GM19035 (cell line): Measurements from ENCODE around the gene NSF.
"Not testable (repeated sequence)": the region's sequence is repeated elsewhere in the genome, so short reads cannot be mapped to it uniquely, and the experiment has no call there.

Experiments
- ATAC-seq: cut with Tn5 transposase; IDR thresholded peaks from one replicate; pipeline ENCODE4 v1.9.1; 2021; ENCODE audit not compliant: unreplicated experiment

The NSF gene

DNA sequence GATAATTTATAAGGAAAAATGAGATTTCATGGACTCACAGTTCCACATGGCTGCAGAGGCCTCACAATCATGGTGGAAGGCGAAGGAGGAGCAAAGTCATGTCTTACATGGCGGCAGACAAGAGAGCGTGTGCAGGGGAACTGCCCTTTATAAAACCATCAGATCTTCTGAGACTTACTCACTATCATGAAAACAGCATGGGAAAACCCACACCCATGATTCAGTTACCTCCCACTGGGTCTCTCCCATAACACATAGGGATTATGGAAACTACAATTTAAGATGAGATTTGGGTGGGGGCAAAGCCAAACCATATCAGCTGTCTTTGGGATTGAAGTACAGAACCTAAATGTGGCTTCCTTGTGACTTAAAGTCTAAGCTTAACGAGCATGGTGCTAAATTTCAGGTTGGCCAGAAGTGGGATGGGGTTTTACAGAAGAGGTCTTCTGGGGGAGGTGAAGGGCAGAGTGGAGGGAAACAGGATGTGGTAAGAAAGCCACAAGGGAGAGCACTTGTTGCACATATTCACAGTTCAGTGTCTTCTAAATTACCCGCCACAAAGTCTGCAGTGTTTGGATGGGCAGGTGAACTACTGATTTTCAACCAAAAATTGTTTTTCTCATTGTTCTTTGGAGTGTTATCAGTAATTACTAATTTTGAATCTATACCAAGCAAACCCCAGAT is 38.4 kb downstream of the NSF start:
- ATAC-seq = peak; percentile 63

DNA sequence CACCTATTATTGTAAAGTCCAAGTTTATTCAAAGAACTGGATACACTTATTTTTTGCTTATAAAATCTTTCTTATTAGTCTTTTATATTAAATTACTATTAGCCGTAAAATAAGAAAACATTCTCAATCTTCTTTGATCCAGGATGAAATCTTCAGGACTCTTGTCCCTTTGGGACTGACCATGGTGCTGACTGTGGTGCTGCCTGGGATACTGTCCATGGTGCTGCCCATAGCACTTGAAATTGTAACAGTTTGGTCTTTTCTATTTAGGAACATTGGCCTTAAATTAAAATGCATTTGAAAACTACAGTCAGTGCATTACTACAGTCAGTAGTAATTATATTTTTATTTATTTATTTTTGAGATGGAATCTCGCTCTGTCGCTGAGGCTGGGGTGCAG is 41.7 kb downstream of the NSF start:
- ATAC-seq = not testable (repeated sequence)

DNA sequence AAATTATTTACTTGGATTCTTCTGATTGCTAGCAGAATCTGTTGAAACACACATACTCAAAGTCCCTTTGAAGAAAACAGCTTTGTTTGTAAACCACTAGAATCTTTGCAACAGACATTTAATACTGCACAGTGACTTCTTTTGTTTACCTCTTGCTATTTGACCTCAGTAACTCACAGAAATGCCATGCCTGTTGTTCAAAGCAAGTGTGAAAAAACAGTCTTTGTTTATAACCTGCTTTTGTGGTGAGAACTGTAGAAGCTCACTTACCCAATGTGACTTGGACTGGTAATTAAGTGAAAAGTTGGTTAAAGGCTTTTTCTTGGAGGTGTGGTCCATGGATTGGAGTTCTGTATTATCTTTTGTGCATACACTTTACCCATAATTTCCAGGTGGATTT is 44.4 kb downstream of the NSF start:
- not testable (repeated sequence) for ATAC-seq

DNA sequence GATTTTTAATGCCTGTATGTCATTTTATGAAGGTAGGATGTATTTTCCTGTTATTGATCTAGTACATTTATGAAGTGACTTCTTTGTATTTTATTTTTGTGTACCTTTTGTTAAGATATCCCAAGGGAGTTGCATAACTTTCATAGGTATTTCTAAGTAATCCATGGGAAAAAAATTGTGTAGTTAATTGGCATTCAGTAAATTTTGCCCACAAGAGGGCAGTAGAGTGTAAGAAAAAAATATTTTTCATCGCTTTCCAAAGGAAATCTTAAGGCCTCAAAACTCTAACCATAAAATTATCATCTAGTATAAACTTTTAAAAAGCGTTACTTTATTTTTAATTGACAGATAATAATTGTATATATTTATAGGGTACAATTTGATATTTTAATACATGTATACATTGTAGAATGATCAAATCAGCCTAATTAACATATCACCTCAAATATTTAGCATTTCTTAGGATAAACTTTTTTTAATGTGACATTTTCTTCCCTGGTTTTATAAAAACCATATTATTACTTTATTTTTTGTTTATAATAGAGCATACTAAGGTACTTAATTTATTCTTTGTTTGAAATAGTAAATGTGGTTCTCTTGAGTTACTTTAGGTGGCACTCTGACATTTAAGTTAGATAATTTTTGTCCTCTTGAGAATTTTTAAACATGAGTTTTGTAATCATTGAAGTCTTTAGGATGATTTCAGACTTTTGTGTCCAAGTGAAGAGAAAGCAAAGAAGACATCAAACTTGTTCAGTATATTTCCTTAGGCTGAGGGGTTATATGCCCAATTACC is 51.6 kb downstream of the NSF start:
- not testable (repeated sequence) for ATAC-seq

DNA sequence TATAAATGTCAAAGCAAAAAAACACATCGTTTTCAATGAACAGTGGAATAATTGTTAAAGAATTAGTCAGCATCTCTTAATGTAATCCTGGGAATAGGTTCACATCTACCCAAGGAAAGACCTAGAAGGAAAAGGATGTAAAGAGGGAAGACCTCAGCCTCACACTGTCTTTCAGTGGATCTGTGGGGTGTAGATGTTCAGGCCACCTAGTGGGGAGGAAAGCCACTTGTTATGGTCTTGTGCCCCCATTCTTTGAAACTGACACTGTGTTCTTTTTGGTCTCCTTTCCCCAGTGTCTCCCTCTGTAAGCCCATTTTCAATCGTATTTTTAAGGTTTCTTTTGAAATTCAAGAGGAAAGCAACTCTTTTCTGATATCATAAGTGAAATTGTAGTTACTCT is 56.8 kb downstream of the NSF start:
- ATAC-seq = not testable (repeated sequence)

DNA sequence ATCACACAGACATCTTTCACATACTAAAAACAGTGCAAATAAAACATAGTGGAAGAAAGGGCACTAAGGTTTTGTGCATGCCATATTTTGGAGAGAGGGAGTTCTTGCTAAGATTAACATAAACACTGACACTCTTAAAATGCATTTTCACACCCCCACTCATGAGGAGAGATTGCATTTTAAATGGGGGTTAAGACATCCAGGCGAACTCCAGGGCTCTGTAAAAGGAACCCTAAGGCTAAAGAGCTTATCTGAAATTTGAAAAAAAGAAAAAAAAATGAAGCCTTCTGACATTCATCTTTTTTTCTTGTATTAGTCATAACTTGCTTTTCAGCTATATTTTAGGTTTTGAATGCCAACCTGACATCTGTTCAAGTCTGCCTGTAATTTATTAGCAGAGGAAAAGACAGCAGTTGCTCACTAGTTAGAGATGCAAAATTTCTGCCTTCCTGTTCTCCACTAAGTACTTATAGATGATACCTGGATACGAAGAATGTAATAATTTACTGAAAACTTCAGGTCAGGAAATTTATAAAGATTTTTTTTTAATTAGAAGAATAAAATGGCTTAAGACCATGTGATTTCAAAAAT is 57.3 kb downstream of the NSF start:
- not testable (repeated sequence) for ATAC-seq

DNA sequence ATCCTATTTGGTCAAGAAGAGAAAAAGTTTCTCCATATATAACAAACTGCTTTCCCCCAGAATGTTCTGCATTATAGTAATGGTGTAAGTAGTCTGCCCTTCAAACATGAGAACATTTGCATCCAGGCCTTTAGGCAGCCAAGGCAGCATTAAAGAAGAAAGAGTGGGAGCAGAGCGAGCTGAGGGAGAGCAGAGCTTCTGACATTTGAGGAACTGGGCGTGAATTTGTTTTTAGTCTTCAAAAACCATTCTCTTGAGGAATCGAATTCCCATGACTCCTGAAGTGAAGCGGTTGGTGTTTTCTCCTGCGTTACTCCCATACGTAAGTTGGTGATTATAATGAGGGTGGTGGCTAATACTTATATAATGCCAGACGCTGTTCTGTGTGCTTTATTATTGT is 58.8 kb downstream of the NSF start:
- ATAC-seq = not testable (repeated sequence)

DNA sequence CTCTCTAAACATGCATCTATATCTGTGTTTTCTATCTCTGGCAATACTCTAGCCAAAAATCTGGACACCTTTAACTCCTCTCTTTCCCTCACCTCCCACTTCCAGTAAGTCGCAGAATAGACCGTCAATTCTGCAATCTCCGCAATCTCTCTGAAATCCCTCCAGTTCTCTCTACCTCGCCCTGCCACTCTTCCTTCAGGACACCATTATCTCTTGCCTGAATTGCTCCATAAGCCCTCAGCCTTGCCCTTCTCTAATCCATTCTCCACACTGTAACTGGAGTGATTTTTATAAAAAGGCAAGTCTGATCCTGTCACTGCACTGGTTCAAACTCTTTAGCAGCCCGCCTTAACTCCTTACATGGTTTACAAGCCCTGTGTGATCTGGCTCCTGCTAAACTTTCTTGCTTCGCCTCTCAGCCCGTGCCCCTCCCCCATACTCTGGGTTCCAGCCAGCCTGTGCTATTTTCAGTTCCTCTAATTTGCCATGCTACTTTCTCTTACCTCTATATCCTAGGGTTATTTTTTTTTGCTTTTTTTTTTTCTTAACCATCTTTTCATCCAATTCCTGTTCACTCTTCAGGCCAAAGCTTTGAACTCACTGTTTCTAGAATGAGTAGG is 61.7 kb downstream of the NSF start:
- ATAC-seq = not testable (repeated sequence)

DNA sequence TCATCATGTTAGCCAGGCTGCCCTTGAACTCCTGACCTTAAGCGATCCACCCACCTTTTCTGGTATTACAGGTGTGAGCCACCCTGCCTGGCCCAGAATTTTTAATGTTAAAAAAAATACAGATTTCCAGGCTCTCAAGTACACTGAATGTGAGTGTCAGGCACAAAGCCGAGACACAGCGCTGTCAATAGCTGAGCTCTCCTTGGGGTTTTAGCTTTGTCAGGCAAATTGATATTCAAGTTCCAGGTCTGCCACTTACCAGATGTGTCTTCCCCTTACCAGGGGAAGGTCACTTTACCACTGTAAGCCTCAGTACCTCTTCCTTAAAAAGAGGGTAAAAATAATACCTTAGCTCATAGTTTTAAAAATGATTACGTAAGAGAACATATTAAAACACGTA is 67.8 kb downstream of the NSF start:
- ATAC-seq = not testable (repeated sequence)

DNA sequence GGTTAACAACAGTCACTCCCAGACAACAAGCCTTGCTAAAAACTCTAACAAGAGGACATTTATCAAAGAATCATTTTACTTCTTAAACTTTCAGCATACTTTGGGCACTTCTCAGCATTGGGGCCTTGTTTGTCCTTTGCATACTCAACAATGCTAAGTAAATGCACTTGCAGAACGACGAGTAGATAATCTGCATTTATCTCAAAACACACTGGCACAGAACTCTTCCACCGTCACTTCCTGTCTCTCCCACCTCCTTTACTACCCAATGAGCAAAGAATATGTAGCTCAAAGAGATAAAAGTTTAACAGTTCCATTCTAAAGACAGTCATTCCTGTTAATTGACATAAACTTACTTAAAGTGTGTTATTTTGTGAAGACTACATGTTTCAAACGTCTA is 69.2 kb downstream of the NSF start:
- not testable (repeated sequence) for ATAC-seq

DNA sequence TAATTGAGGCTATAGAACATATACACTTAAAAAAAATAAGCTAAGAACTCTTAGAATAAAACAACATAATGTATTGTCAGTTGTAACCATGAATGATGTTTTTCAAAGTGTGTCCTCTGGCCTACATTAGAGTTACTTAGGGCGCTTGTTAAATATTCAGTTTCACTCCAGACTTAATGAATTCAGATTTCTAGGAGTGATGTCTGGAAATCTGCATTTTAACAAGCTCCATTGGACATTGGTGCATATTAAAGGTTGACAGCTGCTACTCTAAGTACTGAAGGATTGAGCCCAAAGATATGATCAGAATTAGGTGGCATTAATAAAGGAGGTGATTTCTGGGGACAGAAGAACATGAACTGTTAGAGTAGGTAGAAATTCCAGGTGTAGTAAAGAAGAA is 72.7 kb downstream of the NSF start:
- not testable (repeated sequence) for ATAC-seq

DNA sequence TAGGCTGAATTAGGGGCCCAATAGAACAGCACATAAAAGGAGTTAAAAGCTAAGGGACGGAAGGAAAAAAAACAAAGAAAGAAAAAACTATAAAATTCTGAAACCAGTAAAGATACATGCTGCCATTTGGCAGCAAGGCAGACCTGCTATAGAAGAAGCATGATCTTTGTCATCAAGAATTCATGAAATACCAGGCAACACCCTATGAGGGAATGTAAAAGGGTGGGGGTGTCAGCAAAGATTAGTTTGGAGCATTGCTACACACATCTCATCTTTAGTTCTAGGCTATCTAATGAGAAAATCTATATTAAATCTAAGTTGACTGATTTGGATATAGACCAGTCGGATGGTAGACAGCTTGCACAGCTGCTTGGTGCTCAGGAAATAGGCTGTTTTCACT is 73.1 kb downstream of the NSF start:
- ATAC-seq = not testable (repeated sequence)

DNA sequence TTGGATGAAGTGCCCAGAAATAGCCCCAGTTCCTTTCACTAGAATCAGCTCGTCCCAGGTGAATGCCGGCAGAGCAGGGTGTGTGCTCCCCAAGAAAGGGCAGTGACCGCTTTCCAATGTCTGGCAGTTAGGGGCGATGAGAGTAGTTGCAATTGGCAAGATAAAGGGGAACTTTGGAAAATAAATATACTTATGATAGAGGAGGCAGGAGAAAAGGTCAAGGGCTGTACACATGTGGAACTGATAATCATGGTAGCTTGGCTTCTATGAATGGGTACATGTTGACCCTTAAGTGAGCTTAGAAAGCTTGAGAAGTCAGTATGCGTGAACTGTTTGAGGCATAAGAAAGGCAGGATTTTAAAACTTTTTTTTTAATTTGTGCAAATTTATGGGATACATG is 75.5 kb downstream of the NSF start:
- not testable (repeated sequence) for ATAC-seq

DNA sequence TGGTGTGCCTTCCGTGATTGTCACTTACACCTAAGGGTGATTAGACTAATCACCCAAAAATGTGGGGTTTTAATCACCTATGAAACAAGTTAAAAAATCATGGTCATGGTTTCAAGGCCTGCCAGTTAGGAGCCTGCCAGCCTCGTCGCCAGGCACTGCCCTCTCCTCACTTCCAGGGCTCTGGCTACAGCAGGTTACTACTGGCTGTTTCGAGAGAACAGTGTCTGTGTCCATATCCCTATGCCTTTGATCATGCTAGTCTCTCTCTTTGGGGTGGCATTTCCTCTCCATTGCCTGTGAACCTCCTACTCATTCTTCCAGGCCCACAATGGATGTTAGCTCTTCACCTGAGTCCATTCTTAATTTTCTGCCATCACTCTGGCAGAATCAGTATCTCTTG is 80.3 kb downstream of the NSF start:
- ATAC-seq = not testable (repeated sequence)

DNA sequence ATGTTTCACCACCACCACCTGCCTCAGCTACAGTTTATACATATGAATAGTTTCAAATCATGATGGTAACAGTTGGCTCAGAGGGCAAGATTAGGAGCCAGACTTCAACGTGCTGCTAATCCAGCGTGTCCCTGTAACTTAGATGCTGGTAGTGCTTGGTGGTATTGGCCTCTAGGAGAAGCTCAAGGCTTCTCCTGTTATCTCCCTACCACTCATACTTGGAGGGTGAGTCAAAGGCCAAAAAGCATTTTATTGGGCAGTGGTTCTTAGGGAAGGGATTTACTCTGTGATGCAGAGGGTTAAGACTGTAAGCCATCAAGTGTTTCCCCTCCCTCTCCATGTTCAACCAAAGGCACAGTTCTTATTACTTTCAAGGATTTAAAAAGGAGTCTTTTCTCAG is 82.3 kb downstream of the NSF start:
- not testable (repeated sequence) for ATAC-seq

DNA sequence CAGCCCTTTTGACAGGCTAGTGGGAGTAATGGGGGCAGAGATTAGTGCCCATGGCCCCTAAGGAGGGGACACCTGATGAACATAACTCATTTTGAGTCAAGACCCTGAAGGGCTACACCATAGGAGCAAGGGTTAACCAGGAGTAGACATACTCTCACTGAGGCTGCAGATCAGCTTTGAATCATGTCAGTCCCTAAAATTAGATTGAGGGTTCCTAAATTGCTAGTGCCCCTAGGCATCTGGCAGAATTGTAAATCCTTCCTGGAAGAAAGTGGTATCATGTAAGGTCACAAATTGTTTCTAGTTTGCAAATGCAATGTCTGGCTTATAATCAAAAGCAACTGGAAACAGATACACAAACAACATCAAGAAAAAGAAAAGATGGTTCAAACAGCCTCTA is 87.3 kb downstream of the NSF start:
- ATAC-seq = not testable (repeated sequence)

DNA sequence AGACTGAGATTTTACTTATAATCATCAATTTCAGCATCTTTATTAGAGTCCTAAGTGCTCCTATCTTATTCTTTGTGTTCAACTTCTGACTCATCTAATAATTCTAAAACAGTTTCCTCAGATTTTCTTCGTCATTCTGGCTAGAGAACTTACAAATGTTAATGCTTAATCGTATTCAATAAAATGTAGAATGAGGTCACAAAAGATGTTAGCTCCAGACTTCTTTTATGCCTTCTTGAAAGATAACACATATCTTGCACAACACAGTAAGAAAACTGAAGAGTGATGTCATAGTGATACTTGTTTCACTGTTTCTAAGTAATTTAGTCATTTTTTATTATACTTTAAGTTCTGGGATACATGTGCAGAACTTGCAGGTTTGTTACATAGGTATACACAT is 93.2 kb downstream of the NSF start:
- ATAC-seq = not testable (repeated sequence)

DNA sequence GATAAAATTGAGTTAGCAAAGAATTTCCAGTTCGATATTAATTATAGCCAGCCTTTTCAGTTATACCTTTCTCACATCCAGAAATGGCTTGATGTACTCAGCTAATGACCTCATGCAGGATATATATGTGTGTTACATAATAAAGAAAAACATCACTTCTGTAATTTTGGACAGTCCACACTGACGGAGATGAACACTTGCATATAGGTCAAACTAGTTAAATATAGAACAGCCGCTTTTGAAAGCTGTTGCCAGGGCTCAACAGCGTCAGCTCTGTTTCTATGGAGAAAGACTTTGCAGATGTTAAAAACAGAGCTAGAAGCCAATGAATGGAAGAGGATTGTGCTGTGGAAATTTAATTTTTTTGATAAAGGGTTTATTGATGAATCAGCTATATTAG is 94.8 kb downstream of the NSF start:
- not testable (repeated sequence) for ATAC-seq

DNA sequence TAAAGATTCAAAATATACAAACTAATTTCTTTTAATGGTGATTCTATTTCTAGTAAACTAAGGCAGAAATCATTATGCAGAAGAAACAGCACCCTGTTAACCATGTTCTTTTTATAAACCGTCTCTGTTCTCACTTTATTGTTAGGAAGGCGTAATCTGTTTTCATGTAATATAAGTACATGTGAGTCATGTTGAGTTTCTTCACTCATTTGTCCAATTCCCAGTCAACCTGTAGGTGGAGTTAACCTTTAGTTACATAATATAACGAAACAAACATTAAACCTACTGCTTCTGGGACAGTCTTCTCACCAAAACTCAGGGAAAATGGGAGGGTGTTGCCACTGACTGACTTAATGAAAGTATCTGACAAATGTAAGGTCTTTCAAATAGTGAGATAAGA is 101.7 kb downstream of the NSF start:
- not testable (repeated sequence) for ATAC-seq

DNA sequence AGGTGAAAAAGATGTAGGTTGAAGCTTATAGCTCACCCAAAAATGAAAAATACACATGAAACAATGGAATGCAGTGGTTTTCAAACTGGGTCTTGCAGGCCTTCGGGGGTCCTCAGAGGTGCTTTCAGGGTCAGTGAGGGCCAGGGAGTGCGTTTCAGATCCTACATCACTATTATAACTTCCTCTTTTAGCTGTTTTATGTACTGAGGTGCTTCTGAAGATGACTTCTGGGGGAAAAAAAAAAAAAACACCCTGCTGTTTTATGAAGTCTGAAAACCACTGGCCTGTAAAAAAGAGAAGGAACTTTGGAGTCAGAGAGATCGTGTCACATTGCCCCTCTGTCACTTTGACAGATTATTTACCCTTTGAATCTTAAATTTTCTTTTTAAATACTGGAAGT is 102.8 kb downstream of the NSF start:
- not testable (repeated sequence) for ATAC-seq

DNA sequence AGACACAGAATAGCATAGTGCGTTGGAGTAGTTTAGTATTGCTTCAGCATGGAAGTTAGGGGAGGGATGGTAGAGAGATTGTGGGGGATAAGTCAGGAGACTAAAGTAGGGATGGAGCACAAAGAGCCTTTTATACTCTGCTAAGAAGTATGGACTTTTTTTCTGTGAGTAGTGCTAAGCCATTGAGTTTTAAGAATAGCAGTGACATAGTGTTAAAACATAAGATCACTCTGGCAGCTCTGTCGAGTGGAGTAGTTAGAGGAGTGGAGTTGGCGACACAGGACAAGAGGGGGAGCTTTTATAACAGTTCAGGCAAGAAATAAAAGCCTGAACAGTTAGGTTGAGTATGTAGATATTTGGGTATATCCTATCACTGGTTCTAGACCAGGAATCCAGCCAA is 106.1 kb downstream of the NSF start:
- not testable (repeated sequence) for ATAC-seq

DNA sequence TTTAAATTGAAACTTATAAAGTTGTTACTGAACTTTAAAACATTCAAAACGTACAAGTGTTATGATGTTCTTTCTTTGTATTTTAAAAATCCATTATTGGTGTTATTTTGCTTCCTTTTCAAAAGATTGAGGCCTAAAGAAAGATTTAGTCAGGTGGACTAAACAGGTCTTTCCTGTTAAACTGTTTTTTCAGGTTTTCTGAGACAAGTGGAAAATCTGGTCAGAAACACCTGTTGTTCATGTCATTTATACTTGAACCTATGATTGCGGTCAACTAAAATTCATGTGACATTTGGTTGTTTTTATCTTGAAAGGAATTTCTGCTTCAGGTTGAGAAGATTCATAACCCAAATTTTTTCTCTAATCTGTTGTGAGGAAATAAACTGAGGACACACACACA is 108.5 kb downstream of the NSF start:
- not testable (repeated sequence) for ATAC-seq
